HL-60 (cell line): ENCODE measurements around the gene PNKP.

Experiments used
- DNase-seq, 2 experiments: peaks; one replicate each; pipeline ENCODE4 v3.0.0-alpha.2; 2010 to 2020; ENCODE audit warnings: low read depth in 1 of 2, low spot score in 1 of 2
- H3K27ac ChIP-seq: fragments of 250-450 bp; sonication (Bioruptor Pico); replicated peaks from 2 replicates; pipeline ENCODE4 v1.5.1; 2020; ENCODE audit warnings: mild to moderate bottlenecking, moderate library complexity
- H3K27me3 ChIP-seq: fragments of 250-450 bp; sonication (Bioruptor Pico); 2 replicates; pipeline ENCODE4 v1.5.1; 2021; ENCODE audit warnings: mild to moderate bottlenecking, moderate library complexity; ENCODE audit not compliant: insufficient read depth, poor library complexity, severe bottlenecking
- H3K4me3 ChIP-seq: replicated peaks from 2 replicates; pipeline ENCODE4 v1.5.1; 2011; ENCODE audit warnings: mild to moderate bottlenecking, control low read depth, low read length; ENCODE audit not compliant: insufficient read depth
- CTCF ChIP-seq: IDR thresholded peaks from one replicate; pipeline ENCODE4 v1.5.1; 2011; ENCODE audit warnings: low read length, control low read depth, inconsistent platforms; ENCODE audit not compliant: insufficient read depth
- GABPA ChIP-seq: IDR thresholded peaks from 2 replicates; pipeline ENCODE4 v1.6.1; 2012; ENCODE audit warnings: low read depth
- POLR2AphosphoS5 ChIP-seq: IDR thresholded peaks from 2 replicates; pipeline ENCODE4 v1.6.1; 2012; ENCODE audit warnings: low read depth
- REST ChIP-seq: IDR thresholded peaks from 2 replicates; pipeline ENCODE4 v1.6.1; 2012; ENCODE audit warnings: low read depth; ENCODE audit not compliant: insufficient replicate concordance
- SPI1 ChIP-seq: IDR thresholded peaks from 2 replicates; pipeline ENCODE4 v1.6.1; 2012; ENCODE audit warnings: low read depth, mild to moderate bottlenecking, borderline replicate concordance

PNKP gene

GRCh38 chr19:49863254-49863934 is 4.0 kb downstream of the PNKP start:
- no peak for DNase-seq
- Histone ChIP-seq H3K27me3 (no peaks in the 10 kb centered on the region), H3K4me3 (no peak overlapping the region), H3K27ac (no peak overlapping the region)
- TF ChIP-seq POLR2AphosphoS5, result no peak
- TF ChIP-seq GABPA, result no peak
- TF ChIP-seq REST, result no peak
- no peak for TF ChIP-seq SPI1
- TF ChIP-seq CTCF, result no peak

- no peak for DNase-seq
- TF ChIP-seq POLR2AphosphoS5 (no peak), REST (no peak), CTCF (no peak), GABPA (no peak)
- no peaks in the 10 kb centered on the region for H3K27me3 ChIP-seq
- H3K4me3 ChIP-seq, result no peak overlapping the region
- no peak overlapping the region for H3K27ac ChIP-seq
Observed at GRCh38 chr19:49862391-49863253, 4.8 kb downstream of the PNKP start.

- TF ChIP-seq POLR2AphosphoS5, result no peak
- no peak for TF ChIP-seq SPI1
- TF ChIP-seq REST, result no peak
- TF ChIP-seq CTCF, result no peak
- TF ChIP-seq GABPA, result no peak
Observed at GRCh38 chr19:49861541-49862378, 5.6 kb downstream of the PNKP start.

More at GRCh38 chr19:49861541-49862378, 5.6 kb downstream of the PNKP start:
- no peak for DNase-seq
- Histone ChIP-seq H3K4me3 (no peak overlapping the region), H3K27me3 (no peaks in the 10 kb centered on the region), H3K27ac (no peak overlapping the region)
